Mammary epithelial cell (primary cell): ENCODE measurements around the gene VWA8.

ENCODE experiments used
- EZH2 ChIP-seq: IDR thresholded peaks from 2 replicates; pipeline ENCODE4 v1.6.1; 2012; ENCODE audit warnings: low read length, inconsistent platforms, borderline replicate concordance
- TF ChIP-seq, protein P1 (sequence below), 2 donors: IDR thresholded peaks in 1 of 2; conservative IDR thresholded peaks in 1 of 2; 2 replicates each; pipeline ENCODE4 v1.5.1; 2011 to 2012; ENCODE audit warnings: inconsistent platforms in 2 of 2, low read length in 2 of 2, mild to moderate bottlenecking in 2 of 2, control low read depth in 1 of 2, low read depth in 1 of 2; ENCODE audit not compliant: insufficient read depth in 1 of 2; ENCODE audit errors: extremely low read depth in 1 of 2

- TF ChIP-seq, protein P1, sequence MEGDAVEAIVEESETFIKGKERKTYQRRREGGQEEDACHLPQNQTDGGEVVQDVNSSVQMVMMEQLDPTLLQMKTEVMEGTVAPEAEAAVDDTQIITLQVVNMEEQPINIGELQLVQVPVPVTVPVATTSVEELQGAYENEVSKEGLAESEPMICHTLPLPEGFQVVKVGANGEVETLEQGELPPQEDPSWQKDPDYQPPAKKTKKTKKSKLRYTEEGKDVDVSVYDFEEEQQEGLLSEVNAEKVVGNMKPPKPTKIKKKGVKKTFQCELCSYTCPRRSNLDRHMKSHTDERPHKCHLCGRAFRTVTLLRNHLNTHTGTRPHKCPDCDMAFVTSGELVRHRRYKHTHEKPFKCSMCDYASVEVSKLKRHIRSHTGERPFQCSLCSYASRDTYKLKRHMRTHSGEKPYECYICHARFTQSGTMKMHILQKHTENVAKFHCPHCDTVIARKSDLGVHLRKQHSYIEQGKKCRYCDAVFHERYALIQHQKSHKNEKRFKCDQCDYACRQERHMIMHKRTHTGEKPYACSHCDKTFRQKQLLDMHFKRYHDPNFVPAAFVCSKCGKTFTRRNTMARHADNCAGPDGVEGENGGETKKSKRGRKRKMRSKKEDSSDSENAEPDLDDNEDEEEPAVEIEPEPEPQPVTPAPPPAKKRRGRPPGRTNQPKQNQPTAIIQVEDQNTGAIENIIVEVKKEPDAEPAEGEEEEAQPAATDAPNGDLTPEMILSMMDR (conservative IDR thresholded peaks at IDR 0.05 in 1 of 2, IDR thresholded peaks at IDR 0.05 in 1 of 2; ENCODE audit: extremely low read depth in 1 of 2, insufficient read depth in 1 of 2, low read depth in 1 of 2, low read length in 2 of 2), result no peak
- TF ChIP-seq EZH2, result no peak
Measured at GRCh38 chr13:41639237-41639904, 321.5 kb downstream of the VWA8 start.
